K562 (cell line): ENCODE results near the gene BMPR2. TPM values are rescaled to one million over a fixed set of nuclear protein-coding genes. Genes with fewer than 3 reads are reported as not detected.

Experiments used
- ATAC-seq: fragments of 200-7000 bp; cut with Tn5 transposase; 3 replicates; pipeline ENCODE4 v1.9.1; 2020; ENCODE audit warnings: moderate library complexity
- BruUV-seq: library from RNA; stranded (reverse); fragments of 400-500 nt; replicated peaks from 2 replicates; lab custom pipeline; 2021; lab: Mats Ljungman, UMichigan
- CTCF ChIA-PET: fragments of 300-600 bp; formaldehyde crosslinking; extraction: SDS; loops from one replicate; lab custom pipeline; 2021; ENCODE audit warnings: low intra/inter-chr PET ratio; lab: Yijun Ruan, JAX
- POLR2A ChIA-PET: fragments of 300-600, 350-650 bp; sonication (Branson Sonifier 250); formaldehyde crosslinking; extraction: SDS; loops from one replicate; lab custom pipeline; 2021; ENCODE audit warnings: antibody characterized with exemption, inconsistent platforms; lab: Yijun Ruan, JAX
- DNase-seq, 4 experiments: peaks; one replicate each; pipeline versions ENCODE4 v3.0.0 to v3.0.0-alpha.2; 2011 to 2018; ENCODE audit warnings: low spot score in 3 of 4, mixed read lengths in 3 of 4; ENCODE audit errors: extremely low read depth in 1 of 4
- FAIRE-seq: peaks from 2 replicates; lab custom pipeline; 2011; peaks lifted over from hg19 to GRCh38; lab: Jason Lieb, UNC
- H2AFZ ChIP-seq: 2 replicates; pipeline ENCODE4 v1.6.0; 2011; ENCODE audit warnings: low read depth, low read length, control low read depth, inconsistent platforms
- H3K27ac ChIP-seq: fragments of 200-600 bp; 3 replicates; pipeline ENCODE4 v1.8.0; 2011; ENCODE audit warnings: low read depth, mild to moderate bottlenecking, control low read depth, inconsistent platforms, low read length, moderate library complexity, mixed read lengths; ENCODE audit errors: extremely low read depth
- H3K27me3 ChIP-seq, 2 experiments: fragments of 300-600 bp in 1 of 2; 2 replicates in 1 of 2; 3 replicates in 1 of 2; pipeline versions ENCODE4 v1.6.0 to v1.8.0; 2011; ENCODE audit warnings: inconsistent platforms in 2 of 2, low read length in 2 of 2, mild to moderate bottlenecking in 1 of 2, mixed read lengths in 1 of 2, moderate library complexity in 1 of 2; ENCODE audit not compliant: control insufficient read depth in 2 of 2, insufficient read depth in 2 of 2
- H3K36me3 ChIP-seq: fragments of 300-600 bp; 3 replicates; pipeline ENCODE4 v1.8.0; 2011; ENCODE audit warnings: mild to moderate bottlenecking, low read length, inconsistent platforms; ENCODE audit not compliant: control insufficient read depth, insufficient read depth
- H3K4me1 ChIP-seq, 2 experiments: fragments of 200-600 bp in 1 of 2; replicated peaks in 1 of 2; 2 replicates in 1 of 2; 3 replicates in 1 of 2; pipeline versions ENCODE4 v1.5.1 to v1.8.0; 2011; ENCODE audit warnings: inconsistent platforms in 2 of 2, low read length in 2 of 2, mild to moderate bottlenecking in 1 of 2, mixed read lengths in 1 of 2, moderate library complexity in 1 of 2; ENCODE audit not compliant: control insufficient read depth in 2 of 2, insufficient read depth in 2 of 2
- H3K4me2 ChIP-seq: 2 replicates; pipeline ENCODE4 v1.6.1; 2011; ENCODE audit warnings: low read length, control low read depth, inconsistent platforms, mixed read lengths; ENCODE audit not compliant: insufficient read depth
- H3K4me3 ChIP-seq: fragments of 200-600 bp; sonication (generic), shearing (Covaris generic); 2 replicates; pipeline ENCODE4 v1.5.1; 2016; ENCODE audit warnings: control low read depth, inconsistent platforms
- H3K79me2 ChIP-seq: fragments of 200-600 bp; 3 replicates; pipeline ENCODE4 v1.8.0; 2011; ENCODE audit warnings: low read length, inconsistent platforms; ENCODE audit not compliant: control insufficient read depth, insufficient read depth
- H3K9ac ChIP-seq, 2 experiments: 2 replicates each; pipeline versions ENCODE4 v1.6.0 to v1.6.1; 2011; ENCODE audit warnings: low read depth in 2 of 2, low read length in 2 of 2, control low read depth in 1 of 2, inconsistent platforms in 1 of 2, mild to moderate bottlenecking in 1 of 2, mixed read lengths in 1 of 2; ENCODE audit not compliant: insufficient read depth in 1 of 2
- H3K9me1 ChIP-seq: one replicate; pipeline ENCODE4 v1.6.0; 2011; ENCODE audit warnings: inconsistent platforms, mild to moderate bottlenecking, low read length, moderate library complexity; ENCODE audit not compliant: control insufficient read depth, insufficient read depth
- H3K9me3 ChIP-seq: replicated peaks from 2 replicates; pipeline ENCODE4 v1.5.1; 2011; ENCODE audit warnings: low read depth, low read length, inconsistent platforms; ENCODE audit not compliant: control insufficient read depth, insufficient read depth
- H4K20me1 ChIP-seq: replicated peaks from 2 replicates; pipeline ENCODE4 v1.6.1; 2011; ENCODE audit warnings: low read length, inconsistent platforms, mixed read lengths; ENCODE audit not compliant: control insufficient read depth, insufficient read depth
- CHAMP1 ChIP-seq: fragments of 450-650 bp; IDR thresholded peaks from 2 replicates; pipeline ENCODE4 v1.6.1; 2016; ENCODE audit warnings: mild to moderate bottlenecking
- ELF1 ChIP-seq: fragments of 200-800 bp; sonication (Bioruptor generic); IDR thresholded peaks from 2 replicates; pipeline ENCODE4 v1.6.1; 2016; ENCODE audit warnings: missing genetic modification characterization, missing compliant biosample characterization
- HIVEP1 ChIP-seq: fragments of 250-450 bp; sonication (Bioruptor Pico); IDR thresholded peaks from 2 replicates; pipeline ENCODE4 v1.4.0; 2020; ENCODE audit warnings: mild to moderate bottlenecking
- HOXB6 ChIP-seq: fragments of 250-450 bp; sonication (Bioruptor Pico); IDR thresholded peaks from 2 replicates; pipeline ENCODE4 v1.5.1; 2022; ENCODE audit warnings: mild to moderate bottlenecking, borderline replicate concordance
- MYBL2 ChIP-seq, 2 experiments: fragments of 450-650 bp in 1 of 2; sonication (generic) in 1 of 2; formaldehyde crosslinking in 1 of 2; IDR thresholded peaks; 2 replicates each; pipeline versions ENCODE4 v1.6.1 to v1.8.1; 2017 to 2022; ENCODE audit warnings: borderline replicate concordance in 1 of 2, inconsistent platforms in 1 of 2, low read depth in 1 of 2, mild to moderate bottlenecking in 1 of 2, missing genetic modification reagents in 1 of 2, moderate library complexity in 1 of 2
- PCBP1 ChIP-seq: fragments of 200-400 bp; formaldehyde crosslinking; IDR thresholded peaks from 2 replicates; pipeline ENCODE4 v1.6.1; 2018; ENCODE audit warnings: mild to moderate bottlenecking, low read depth, low read length; ENCODE audit not compliant: poor library complexity, severe bottlenecking
- RBM15 ChIP-seq: fragments of 200-400 bp; formaldehyde crosslinking; IDR thresholded peaks from 2 replicates; pipeline ENCODE4 v1.6.1; 2018; ENCODE audit warnings: mild to moderate bottlenecking, low read length, moderate library complexity; ENCODE audit not compliant: insufficient read depth
- ZKSCAN1 ChIP-seq: fragments of 150-350 bp; IDR thresholded peaks from 2 replicates; pipeline ENCODE4 v1.6.1; 2016; ENCODE audit warnings: low read depth, low read length
- ZSCAN29 ChIP-seq: fragments of 450-650 bp; IDR thresholded peaks from 2 replicates; pipeline ENCODE4 v1.6.1; 2017
- WGBS: fragments of 100-300 bp; shearing (Covaris generic); methylation state at CpG from one replicate; pipeline ENCODE4 v1.1.6; 2016; ENCODE audit warnings: low coverage, mixed read lengths; ENCODE audit not compliant: insufficient coverage; ENCODE audit errors: missing lambda C conversion rate; 5-methylcytosine and 5-hydroxymethylcytosine counted together
- in situ Hi-C: fragments of 300-500 bp; cut with MboI; formaldehyde crosslinking; loops from 4 replicates; pipeline ENCODE4 v1.15.0; 2018; ENCODE audit warnings: inconsistent platforms, mixed read lengths
- intact Hi-C: fragments of 100-400 bp; cut with micrococcal nuclease; formaldehyde crosslinking; loops from 2 replicates; pipeline ENCODE4 v1.14.2; 2022
- polyA plus RNA-seq, 8 experiments: library from polyadenylated mRNA; depleted of rRNA in 4 of 8; stranded (reverse) in 5 of 8; unstranded in 3 of 8; fragments of >200 nt; fragmentation: Nextera tagmentation in 2 of 8; fragmentation: Illumina TruSeq in 1 of 8; extraction: Ambion mirVana in 2 of 8; extraction: Trizol in 1 of 8; gene quantifications; 2 replicates each; pipeline versions ENCODE4 v1.2.1 to v1.2.3, GENCODE V29; 2011 to 2014; ENCODE audit warnings: inconsistent platforms in 1 of 8, missing spikeins in 1 of 8
- total RNA-seq, 7 experiments: library from RNA; depleted of rRNA in 6 of 7; stranded (reverse); fragments of >200 nt in 6 of 7; fragmentation: Illumina TruSeq in 2 of 7; extraction: Trizol in 2 of 7; gene quantifications; 2 replicates each; pipeline versions ENCODE4 v1.2.1 to v1.2.3, GENCODE V29; 2011 to 2021; ENCODE audit warnings: low replicate concordance in 1 of 7
- TF ChIP-seq, protein P1 (sequence below): fragments of 450-650 bp; IDR thresholded peaks from 2 replicates; pipeline ENCODE4 v1.7.0; 2016; ENCODE audit warnings: borderline replicate concordance

BMPR2 gene
- total and polyA plus RNA-seq, 9 of the 15 experiments (the other 6 are each of a cell fraction or from before 2014, with no cell fraction given): 0.73 to 5.0 (median 3.3) TPM

GRCh38 chr2:202426751-202427150 lies 50.6 kb downstream of the BMPR2 start:
- no peaks in the 10 kb centered on the region for H3K27me3 ChIP-seq
- H3K79me2 ChIP-seq: no peaks in the 10 kb centered on the region; the same call in 2 of the 3 replicates
- no peak for FAIRE-seq
- H3K4me2 ChIP-seq: no peak overlapping the region
- no peak overlapping the region for H3K27ac ChIP-seq
- no peaks in the 10 kb centered on the region for H3K9me1 ChIP-seq
- no TSS peak for BruUV-seq
- TF ChIP-seq HIVEP1: no peak
- no peak for TF ChIP-seq ELF1
- no peak for TF ChIP-seq RBM15
- no peak for TF ChIP-seq PCBP1
- TF ChIP-seq CHAMP1: no peak
- no peak for TF ChIP-seq ZKSCAN1
- TF ChIP-seq ZSCAN29: no peak
- TF ChIP-seq HOXB6: no peak
- no peak for TF ChIP-seq MYBL2 (IDR thresholded peaks at IDR 0.05; ENCODE audit: low read depth)
- no peak for TF ChIP-seq MYBL2 (CRISPR knock-in tag; IDR thresholded peaks at IDR 0.05; ENCODE audit: borderline replicate concordance)
- TF ChIP-seq, protein P1, sequence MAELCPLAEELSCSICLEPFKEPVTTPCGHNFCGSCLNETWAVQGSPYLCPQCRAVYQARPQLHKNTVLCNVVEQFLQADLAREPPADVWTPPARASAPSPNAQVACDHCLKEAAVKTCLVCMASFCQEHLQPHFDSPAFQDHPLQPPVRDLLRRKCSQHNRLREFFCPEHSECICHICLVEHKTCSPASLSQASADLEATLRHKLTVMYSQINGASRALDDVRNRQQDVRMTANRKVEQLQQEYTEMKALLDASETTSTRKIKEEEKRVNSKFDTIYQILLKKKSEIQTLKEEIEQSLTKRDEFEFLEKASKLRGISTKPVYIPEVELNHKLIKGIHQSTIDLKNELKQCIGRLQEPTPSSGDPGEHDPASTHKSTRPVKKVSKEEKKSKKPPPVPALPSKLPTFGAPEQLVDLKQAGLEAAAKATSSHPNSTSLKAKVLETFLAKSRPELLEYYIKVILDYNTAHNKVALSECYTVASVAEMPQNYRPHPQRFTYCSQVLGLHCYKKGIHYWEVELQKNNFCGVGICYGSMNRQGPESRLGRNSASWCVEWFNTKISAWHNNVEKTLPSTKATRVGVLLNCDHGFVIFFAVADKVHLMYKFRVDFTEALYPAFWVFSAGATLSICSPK: no peak
- H3K9me3 ChIP-seq: no peaks in the 10 kb centered on the region
- in situ Hi-C loops (no loop called here), intact Hi-C loops (no loop called here)
- no peak for ATAC-seq
- ChIA-PET CTCF (no interaction called here), POLR2A (interaction anchor here (0.5 to 1.3 kb wide), 2 partner anchors 12 to 45 kb away, joined by 3 to 4 read pairs; no protein-coding TSS in a partner anchor)
- no peak overlapping the region for H3K4me3 ChIP-seq
- no peak for DNase-seq
- no peaks in the 10 kb centered on the region for H3K36me3 ChIP-seq
- H3K9ac ChIP-seq: no peak overlapping the region
- H4K20me1 ChIP-seq: no peaks in the 10 kb centered on the region
- no peak overlapping the region for H2AFZ ChIP-seq
- 67% methylated on average over 8 of the region's 8 CpGs for whole genome bisulfite sequencing
- H3K4me1 ChIP-seq: no peaks in the 10 kb centered on the region; a peak in 1 of 5 replicates
